ENCODE measurements around the gene PALLD.

- TF ChIP-seq POLR2AphosphoS5 (IDR thresholded peaks at IDR 0.05) (no peak), POLR2A (IDR thresholded peaks at IDR 0.05) (no peak), EP300 (IDR thresholded peaks at IDR 0.05) (no peak)
- TF ChIP-seq, protein P1, sequence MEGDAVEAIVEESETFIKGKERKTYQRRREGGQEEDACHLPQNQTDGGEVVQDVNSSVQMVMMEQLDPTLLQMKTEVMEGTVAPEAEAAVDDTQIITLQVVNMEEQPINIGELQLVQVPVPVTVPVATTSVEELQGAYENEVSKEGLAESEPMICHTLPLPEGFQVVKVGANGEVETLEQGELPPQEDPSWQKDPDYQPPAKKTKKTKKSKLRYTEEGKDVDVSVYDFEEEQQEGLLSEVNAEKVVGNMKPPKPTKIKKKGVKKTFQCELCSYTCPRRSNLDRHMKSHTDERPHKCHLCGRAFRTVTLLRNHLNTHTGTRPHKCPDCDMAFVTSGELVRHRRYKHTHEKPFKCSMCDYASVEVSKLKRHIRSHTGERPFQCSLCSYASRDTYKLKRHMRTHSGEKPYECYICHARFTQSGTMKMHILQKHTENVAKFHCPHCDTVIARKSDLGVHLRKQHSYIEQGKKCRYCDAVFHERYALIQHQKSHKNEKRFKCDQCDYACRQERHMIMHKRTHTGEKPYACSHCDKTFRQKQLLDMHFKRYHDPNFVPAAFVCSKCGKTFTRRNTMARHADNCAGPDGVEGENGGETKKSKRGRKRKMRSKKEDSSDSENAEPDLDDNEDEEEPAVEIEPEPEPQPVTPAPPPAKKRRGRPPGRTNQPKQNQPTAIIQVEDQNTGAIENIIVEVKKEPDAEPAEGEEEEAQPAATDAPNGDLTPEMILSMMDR (IDR thresholded peaks at IDR 0.05), result no peak
Measured at GRCh38 chr4:168826620-168827019, 329.8 kb downstream of the PALLD start.

Data from gastroesophageal sphincter (tissue), 3 donors.